WTC11 (cell line): ENCODE measurements around the gene IFT122. TPM values are rescaled to one million over a fixed set of nuclear protein-coding genes. Genes with fewer than 3 reads are reported as not detected.
"Not testable (repeated sequence)": the region's sequence is repeated elsewhere in the genome, so short reads cannot be mapped to it uniquely, and the experiment has no call there.

ENCODE experiments used
- ATAC-seq: fragments of 200-7000 bp; cut with Tn5 transposase; 2 replicates; pipeline ENCODE4 v1.10.0; 2021; ENCODE audit warnings: mild to moderate bottlenecking, moderate library complexity
- CTCF ChIA-PET: fragments of 300-600 bp; sonication (Branson Sonifier 250); formaldehyde crosslinking; loops from one replicate; lab custom pipeline; 2021; ENCODE audit warnings: antibody characterized with exemption; lab: Charles Lee
- POLR2A ChIA-PET: fragments of 350-600 bp; sonication (Branson Sonifier 250); formaldehyde crosslinking; loops from one replicate; lab custom pipeline; 2021; ENCODE audit warnings: antibody characterized with exemption; lab: Charles Lee
- DNase-seq: peaks from one replicate; pipeline ENCODE4 v3.0.0; 2021; ENCODE audit warnings: low spot score
- H3K27ac Mint-ChIP-seq: 2 replicates; pipeline ENCODE4 v1.8.0; 2021; ENCODE audit warnings: mixed read lengths
- H3K27me3 Mint-ChIP-seq: 2 replicates; pipeline ENCODE4 v1.8.0; 2021; ENCODE audit warnings: low read depth, mild to moderate bottlenecking, moderate library complexity, mixed read lengths
- H3K36me3 Mint-ChIP-seq: 2 replicates; pipeline ENCODE4 v1.8.0; 2021; ENCODE audit warnings: mixed read lengths
- H3K4me1 Mint-ChIP-seq: 2 replicates; pipeline ENCODE4 v1.8.0; 2022; ENCODE audit warnings: mixed read lengths
- H3K4me3 Mint-ChIP-seq: 2 replicates; pipeline ENCODE4 v1.8.0; 2021; ENCODE audit warnings: mild to moderate bottlenecking, moderate library complexity, mixed read lengths
- H3K9me3 Mint-ChIP-seq: 2 replicates; pipeline ENCODE4 v1.8.0; 2021; ENCODE audit warnings: mixed read lengths
- ATF1 ChIP-seq: sonication (generic); formaldehyde crosslinking; IDR thresholded peaks from 2 replicates; pipeline ENCODE4 v1.8.1; 2023; ENCODE audit warnings: mild to moderate bottlenecking, moderate library complexity, missing genetic modification reagents
- ELF4 ChIP-seq: sonication (generic); formaldehyde crosslinking; IDR thresholded peaks from 2 replicates; pipeline ENCODE4 v1.8.1; 2022; ENCODE audit warnings: low read depth, mild to moderate bottlenecking, moderate library complexity, missing genetic modification reagents
- EMX1 ChIP-seq: fragments of 250-450 bp; sonication (Bioruptor Pico); IDR thresholded peaks from 2 replicates; pipeline ENCODE4 v1.8.0; 2021; ENCODE audit warnings: mild to moderate bottlenecking
- FOXJ3 ChIP-seq: sonication (generic); formaldehyde crosslinking; IDR thresholded peaks from 2 replicates; pipeline ENCODE4 v1.9.0; 2021; ENCODE audit warnings: missing genetic modification reagents, mild to moderate bottlenecking, borderline replicate concordance
- FOXK1 ChIP-seq: sonication (generic); formaldehyde crosslinking; IDR thresholded peaks from 2 replicates; pipeline ENCODE4 v1.8.0; 2022; ENCODE audit warnings: mild to moderate bottlenecking, moderate library complexity, missing genetic modification reagents
- JAZF1 ChIP-seq: fragments of 250-450 bp; sonication (Bioruptor Pico); IDR thresholded peaks from 2 replicates; pipeline ENCODE4 v1.9.0; 2021; ENCODE audit warnings: moderate library complexity, mild to moderate bottlenecking, inconsistent platforms
- NFATC4 ChIP-seq: fragments of 250-450 bp; sonication (Bioruptor Pico); IDR thresholded peaks from 2 replicates; pipeline ENCODE4 v1.9.0; 2021; ENCODE audit warnings: mild to moderate bottlenecking
- TEAD4 ChIP-seq: sonication (generic); formaldehyde crosslinking; IDR thresholded peaks from 2 replicates; pipeline ENCODE4 v1.8.0; 2022; ENCODE audit warnings: mild to moderate bottlenecking, missing genetic modification reagents
- TP53 ChIP-seq: sonication (generic); formaldehyde crosslinking; IDR thresholded peaks from 2 replicates; pipeline ENCODE4 v1.8.1; 2023; ENCODE audit warnings: mild to moderate bottlenecking, missing genetic modification reagents
- ZNF138 ChIP-seq: sonication (generic); formaldehyde crosslinking; conservative IDR thresholded peaks from 2 replicates; pipeline ENCODE4 v1.8.1; 2022; ENCODE audit warnings: mild to moderate bottlenecking, moderate library complexity, missing genetic modification reagents
- ZNF317 ChIP-seq: sonication (generic); formaldehyde crosslinking; IDR thresholded peaks from 2 replicates; pipeline ENCODE4 v1.8.1; 2023; ENCODE audit warnings: low read depth, mild to moderate bottlenecking, moderate library complexity, missing genetic modification reagents, borderline replicate concordance
- ZNF416 ChIP-seq: fragments of 250-450 bp; sonication (Bioruptor Pico); IDR thresholded peaks from 2 replicates; pipeline ENCODE4 v1.9.0; 2021; ENCODE audit warnings: mild to moderate bottlenecking, inconsistent platforms
- ZNF671 ChIP-seq: fragments of 250-450 bp; sonication (Bioruptor Pico); IDR thresholded peaks from 2 replicates; pipeline ENCODE4 v1.8.0; 2021; ENCODE audit warnings: mild to moderate bottlenecking
- total RNA-seq: library from RNA; stranded (reverse); gene quantifications from 3 replicates; pipeline ENCODE4 v1.2.3, GENCODE V29; 2021
- TF ChIP-seq, protein P1 (sequence below): fragments of 250-450 bp; sonication (Bioruptor Pico); IDR thresholded peaks from 2 replicates; pipeline ENCODE4 v1.9.0; 2021; ENCODE audit warnings: moderate library complexity, mild to moderate bottlenecking, inconsistent platforms, borderline replicate concordance
- TF ChIP-seq, protein P2 (sequence below): sonication (generic); formaldehyde crosslinking; IDR thresholded peaks from 2 replicates; pipeline ENCODE4 v1.8.0; 2023; ENCODE audit warnings: mild to moderate bottlenecking, missing genetic modification reagents
- TF ChIP-seq, protein P3 (sequence below): fragments of 250-450 bp; sonication (Bioruptor Pico); IDR thresholded peaks from 2 replicates; pipeline ENCODE4 v1.9.0; 2021; ENCODE audit warnings: mild to moderate bottlenecking
- TF ChIP-seq, protein P4 (sequence below): sonication (generic); formaldehyde crosslinking; IDR thresholded peaks from 2 replicates; pipeline ENCODE4 v1.8.1; 2023; ENCODE audit warnings: mild to moderate bottlenecking, moderate library complexity, missing genetic modification reagents
- TF ChIP-seq, protein P5 (sequence below): sonication (generic); formaldehyde crosslinking; IDR thresholded peaks from 2 replicates; pipeline ENCODE4 v1.8.1; 2022; ENCODE audit warnings: low read depth, missing genetic modification reagents, borderline replicate concordance
- TF ChIP-seq, protein P6 (sequence below): sonication (generic); formaldehyde crosslinking; IDR thresholded peaks from 2 replicates; pipeline ENCODE4 v1.8.1; 2023; ENCODE audit warnings: mild to moderate bottlenecking, missing genetic modification reagents, borderline replicate concordance
- TF ChIP-seq, protein P7 (sequence below): sonication (generic); formaldehyde crosslinking; IDR thresholded peaks from 2 replicates; pipeline ENCODE4 v1.8.1; 2022; ENCODE audit warnings: mild to moderate bottlenecking, missing genetic modification reagents, moderate library complexity, borderline replicate concordance

The IFT122 gene
- total RNA-seq, 1 experiment from 2014 or later, result 22.8 TPM

DNA sequence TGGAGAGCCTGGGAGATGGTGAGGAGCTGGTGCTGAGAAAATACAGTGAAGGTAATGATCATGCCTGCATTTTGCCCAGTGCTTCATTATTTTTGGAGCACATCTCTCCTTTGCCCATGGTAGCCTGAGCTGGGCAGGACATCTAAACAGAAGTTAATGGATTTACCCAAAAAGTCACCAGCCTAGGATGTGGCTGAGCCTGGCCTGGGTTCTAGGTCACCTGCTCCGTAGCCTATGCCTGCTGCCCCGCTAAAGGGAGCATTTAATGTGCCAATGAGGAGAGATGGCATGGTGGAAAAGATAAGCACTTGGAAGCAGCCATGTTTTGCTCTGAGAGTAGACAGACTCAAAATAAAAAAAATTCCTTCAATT is 46.6 kb downstream of the IFT122 start:
- ATAC-seq (no peak), DNase-seq (no peak)
- CTCF ChIA-PET, result interaction anchor here (0.6 to 2.5 kb wide), 9 partner anchors 16 to 456 kb away, joined by 3 to 17 read pairs (median 4); no protein-coding TSS in a partner anchor
- Mint-ChIP-seq H3K36me3 (peaks cover 12% of the 10 kb centered on the region), H3K27ac (peak overlapping the region; percentile 91), H3K27me3 (no peaks in the 10 kb centered on the region), H3K9me3 (no peaks in the 10 kb centered on the region), H3K4me3 (peak overlapping the region; percentile 9; the same call in 1 of the 2 replicates), H3K4me1 (peaks cover 54% of the 10 kb centered on the region)
- no peak for TF ChIP-seq ZNF138 (CRISPR knock-in tag)
- TF ChIP-seq, protein P1, sequence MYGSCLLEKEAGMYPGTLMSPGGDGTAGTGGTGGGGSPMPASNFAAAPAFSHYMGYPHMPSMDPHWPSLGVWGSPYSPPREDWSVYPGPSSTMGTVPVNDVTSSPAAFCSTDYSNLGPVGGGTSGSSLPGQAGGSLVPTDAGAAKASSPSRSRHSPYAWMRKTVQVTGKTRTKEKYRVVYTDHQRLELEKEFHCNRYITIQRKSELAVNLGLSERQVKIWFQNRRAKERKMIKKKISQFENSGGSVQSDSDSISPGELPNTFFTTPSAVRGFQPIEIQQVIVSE, result no peak
- POLR2A ChIA-PET, result no interaction called here

DNA sequence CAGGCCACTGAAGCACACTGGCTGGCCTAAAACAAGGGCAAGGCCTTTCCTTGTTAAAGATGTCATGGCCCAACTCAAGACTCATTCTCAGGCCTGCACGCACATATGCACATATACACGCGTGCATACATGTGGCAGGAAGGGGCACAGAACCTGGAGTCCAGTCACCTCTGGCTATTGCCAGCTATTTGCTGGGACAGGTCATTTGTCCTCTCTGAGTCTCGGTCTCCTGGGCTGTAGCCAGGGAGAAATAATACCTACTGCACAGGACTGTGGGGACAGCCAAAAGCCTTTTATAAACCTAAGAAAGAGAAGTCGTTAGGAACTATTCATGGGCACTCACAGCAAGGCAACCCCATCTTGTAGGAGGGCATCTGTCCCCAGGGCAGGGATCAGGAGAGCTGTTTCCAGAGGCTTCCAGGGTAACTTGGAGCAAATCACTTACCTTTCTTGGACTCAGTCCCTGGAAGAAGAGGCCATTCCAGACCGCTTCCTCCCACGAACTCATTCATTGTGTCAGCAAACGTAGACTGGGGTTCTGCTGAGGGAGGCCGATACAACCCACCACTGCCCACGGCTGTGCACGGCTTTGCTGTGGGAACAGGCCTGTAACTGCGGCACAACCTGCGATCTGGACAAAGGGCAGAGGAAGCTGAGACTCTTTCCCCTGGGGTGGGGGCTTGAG is 47.3 kb downstream of the IFT122 start:
- POLR2A ChIA-PET, result no interaction called here
- no peaks in the 10 kb centered on the region for H3K9me3 Mint-ChIP-seq
- H3K4me1 Mint-ChIP-seq, result peaks cover 48% of the 10 kb centered on the region
- ATAC-seq, result no peak
- TF ChIP-seq, protein P2, sequence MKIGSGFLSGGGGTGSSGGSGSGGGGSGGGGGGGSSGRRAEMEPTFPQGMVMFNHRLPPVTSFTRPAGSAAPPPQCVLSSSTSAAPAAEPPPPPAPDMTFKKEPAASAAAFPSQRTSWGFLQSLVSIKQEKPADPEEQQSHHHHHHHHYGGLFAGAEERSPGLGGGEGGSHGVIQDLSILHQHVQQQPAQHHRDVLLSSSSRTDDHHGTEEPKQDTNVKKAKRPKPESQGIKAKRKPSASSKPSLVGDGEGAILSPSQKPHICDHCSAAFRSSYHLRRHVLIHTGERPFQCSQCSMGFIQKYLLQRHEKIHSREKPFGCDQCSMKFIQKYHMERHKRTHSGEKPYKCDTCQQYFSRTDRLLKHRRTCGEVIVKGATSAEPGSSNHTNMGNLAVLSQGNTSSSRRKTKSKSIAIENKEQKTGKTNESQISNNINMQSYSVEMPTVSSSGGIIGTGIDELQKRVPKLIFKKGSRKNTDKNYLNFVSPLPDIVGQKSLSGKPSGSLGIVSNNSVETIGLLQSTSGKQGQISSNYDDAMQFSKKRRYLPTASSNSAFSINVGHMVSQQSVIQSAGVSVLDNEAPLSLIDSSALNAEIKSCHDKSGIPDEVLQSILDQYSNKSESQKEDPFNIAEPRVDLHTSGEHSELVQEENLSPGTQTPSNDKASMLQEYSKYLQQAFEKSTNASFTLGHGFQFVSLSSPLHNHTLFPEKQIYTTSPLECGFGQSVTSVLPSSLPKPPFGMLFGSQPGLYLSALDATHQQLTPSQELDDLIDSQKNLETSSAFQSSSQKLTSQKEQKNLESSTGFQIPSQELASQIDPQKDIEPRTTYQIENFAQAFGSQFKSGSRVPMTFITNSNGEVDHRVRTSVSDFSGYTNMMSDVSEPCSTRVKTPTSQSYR (CRISPR knock-in tag), result no peak
- TF ChIP-seq TEAD4 (CRISPR knock-in tag) (no peak), FOXJ3 (CRISPR knock-in tag) (no peak), ELF4 (CRISPR knock-in tag) (no peak), ATF1 (CRISPR knock-in tag) (no peak), EMX1 (CRISPR knock-in tag) (no peak), ZNF416 (no peak), FOXK1 (CRISPR knock-in tag) (no peak), ZNF317 (CRISPR knock-in tag) (no peak), NFATC4 (CRISPR knock-in tag) (no peak), JAZF1 (CRISPR knock-in tag) (no peak), ZNF671 (CRISPR knock-in tag) (no peak), TP53 (CRISPR knock-in tag) (no peak)
- TF ChIP-seq, protein P3, sequence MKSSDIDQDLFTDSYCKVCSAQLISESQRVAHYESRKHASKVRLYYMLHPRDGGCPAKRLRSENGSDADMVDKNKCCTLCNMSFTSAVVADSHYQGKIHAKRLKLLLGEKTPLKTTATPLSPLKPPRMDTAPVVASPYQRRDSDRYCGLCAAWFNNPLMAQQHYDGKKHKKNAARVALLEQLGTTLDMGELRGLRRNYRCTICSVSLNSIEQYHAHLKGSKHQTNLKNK (CRISPR knock-in tag), result no peak
- TF ChIP-seq, protein P4, sequence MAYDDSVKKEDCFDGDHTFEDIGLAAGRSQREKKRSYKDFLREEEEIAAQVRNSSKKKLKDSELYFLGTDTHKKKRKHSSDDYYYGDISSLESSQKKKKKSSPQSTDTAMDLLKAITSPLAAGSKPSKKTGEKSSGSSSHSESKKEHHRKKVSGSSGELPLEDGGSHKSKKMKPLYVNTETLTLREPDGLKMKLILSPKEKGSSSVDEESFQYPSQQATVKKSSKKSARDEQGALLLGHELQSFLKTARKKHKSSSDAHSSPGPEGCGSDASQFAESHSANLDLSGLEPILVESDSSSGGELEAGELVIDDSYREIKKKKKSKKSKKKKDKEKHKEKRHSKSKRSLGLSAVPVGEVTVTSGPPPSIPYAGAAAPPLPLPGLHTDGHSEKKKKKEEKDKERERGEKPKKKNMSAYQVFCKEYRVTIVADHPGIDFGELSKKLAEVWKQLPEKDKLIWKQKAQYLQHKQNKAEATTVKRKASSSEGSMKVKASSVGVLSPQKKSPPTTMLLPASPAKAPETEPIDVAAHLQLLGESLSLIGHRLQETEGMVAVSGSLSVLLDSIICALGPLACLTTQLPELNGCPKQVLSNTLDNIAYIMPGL, result no peak
- TF ChIP-seq, protein P5, sequence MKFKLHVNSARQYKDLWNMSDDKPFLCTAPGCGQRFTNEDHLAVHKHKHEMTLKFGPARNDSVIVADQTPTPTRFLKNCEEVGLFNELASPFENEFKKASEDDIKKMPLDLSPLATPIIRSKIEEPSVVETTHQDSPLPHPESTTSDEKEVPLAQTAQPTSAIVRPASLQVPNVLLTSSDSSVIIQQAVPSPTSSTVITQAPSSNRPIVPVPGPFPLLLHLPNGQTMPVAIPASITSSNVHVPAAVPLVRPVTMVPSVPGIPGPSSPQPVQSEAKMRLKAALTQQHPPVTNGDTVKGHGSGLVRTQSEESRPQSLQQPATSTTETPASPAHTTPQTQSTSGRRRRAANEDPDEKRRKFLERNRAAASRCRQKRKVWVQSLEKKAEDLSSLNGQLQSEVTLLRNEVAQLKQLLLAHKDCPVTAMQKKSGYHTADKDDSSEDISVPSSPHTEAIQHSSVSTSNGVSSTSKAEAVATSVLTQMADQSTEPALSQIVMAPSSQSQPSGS (CRISPR knock-in tag), result no peak
- TF ChIP-seq, protein P6, sequence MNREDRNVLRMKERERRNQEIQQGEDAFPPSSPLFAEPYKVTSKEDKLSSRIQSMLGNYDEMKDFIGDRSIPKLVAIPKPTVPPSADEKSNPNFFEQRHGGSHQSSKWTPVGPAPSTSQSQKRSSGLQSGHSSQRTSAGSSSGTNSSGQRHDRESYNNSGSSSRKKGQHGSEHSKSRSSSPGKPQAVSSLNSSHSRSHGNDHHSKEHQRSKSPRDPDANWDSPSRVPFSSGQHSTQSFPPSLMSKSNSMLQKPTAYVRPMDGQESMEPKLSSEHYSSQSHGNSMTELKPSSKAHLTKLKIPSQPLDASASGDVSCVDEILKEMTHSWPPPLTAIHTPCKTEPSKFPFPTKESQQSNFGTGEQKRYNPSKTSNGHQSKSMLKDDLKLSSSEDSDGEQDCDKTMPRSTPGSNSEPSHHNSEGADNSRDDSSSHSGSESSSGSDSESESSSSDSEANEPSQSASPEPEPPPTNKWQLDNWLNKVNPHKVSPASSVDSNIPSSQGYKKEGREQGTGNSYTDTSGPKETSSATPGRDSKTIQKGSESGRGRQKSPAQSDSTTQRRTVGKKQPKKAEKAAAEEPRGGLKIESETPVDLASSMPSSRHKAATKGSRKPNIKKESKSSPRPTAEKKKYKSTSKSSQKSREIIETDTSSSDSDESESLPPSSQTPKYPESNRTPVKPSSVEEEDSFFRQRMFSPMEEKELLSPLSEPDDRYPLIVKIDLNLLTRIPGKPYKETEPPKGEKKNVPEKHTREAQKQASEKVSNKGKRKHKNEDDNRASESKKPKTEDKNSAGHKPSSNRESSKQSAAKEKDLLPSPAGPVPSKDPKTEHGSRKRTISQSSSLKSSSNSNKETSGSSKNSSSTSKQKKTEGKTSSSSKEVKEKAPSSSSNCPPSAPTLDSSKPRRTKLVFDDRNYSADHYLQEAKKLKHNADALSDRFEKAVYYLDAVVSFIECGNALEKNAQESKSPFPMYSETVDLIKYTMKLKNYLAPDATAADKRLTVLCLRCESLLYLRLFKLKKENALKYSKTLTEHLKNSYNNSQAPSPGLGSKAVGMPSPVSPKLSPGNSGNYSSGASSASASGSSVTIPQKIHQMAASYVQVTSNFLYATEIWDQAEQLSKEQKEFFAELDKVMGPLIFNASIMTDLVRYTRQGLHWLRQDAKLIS (CRISPR knock-in tag), result no peak
- TF ChIP-seq, protein P7, sequence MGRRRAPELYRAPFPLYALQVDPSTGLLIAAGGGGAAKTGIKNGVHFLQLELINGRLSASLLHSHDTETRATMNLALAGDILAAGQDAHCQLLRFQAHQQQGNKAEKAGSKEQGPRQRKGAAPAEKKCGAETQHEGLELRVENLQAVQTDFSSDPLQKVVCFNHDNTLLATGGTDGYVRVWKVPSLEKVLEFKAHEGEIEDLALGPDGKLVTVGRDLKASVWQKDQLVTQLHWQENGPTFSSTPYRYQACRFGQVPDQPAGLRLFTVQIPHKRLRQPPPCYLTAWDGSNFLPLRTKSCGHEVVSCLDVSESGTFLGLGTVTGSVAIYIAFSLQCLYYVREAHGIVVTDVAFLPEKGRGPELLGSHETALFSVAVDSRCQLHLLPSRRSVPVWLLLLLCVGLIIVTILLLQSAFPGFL, result no peak
- CTCF ChIA-PET, result interaction anchor here (1.2 to 2.5 kb wide), 4 partner anchors 104 to 455 kb away, joined by 3 to 17 read pairs (median 7); no protein-coding TSS in a partner anchor
- peaks cover 9% of the 10 kb centered on the region for H3K36me3 Mint-ChIP-seq
- peak overlapping the region; percentile 54 for H3K27ac Mint-ChIP-seq
- no peak overlapping the region for H3K4me3 Mint-ChIP-seq
- H3K27me3 Mint-ChIP-seq, result no peaks in the 10 kb centered on the region
- DNase-seq, result no peak

DNA sequence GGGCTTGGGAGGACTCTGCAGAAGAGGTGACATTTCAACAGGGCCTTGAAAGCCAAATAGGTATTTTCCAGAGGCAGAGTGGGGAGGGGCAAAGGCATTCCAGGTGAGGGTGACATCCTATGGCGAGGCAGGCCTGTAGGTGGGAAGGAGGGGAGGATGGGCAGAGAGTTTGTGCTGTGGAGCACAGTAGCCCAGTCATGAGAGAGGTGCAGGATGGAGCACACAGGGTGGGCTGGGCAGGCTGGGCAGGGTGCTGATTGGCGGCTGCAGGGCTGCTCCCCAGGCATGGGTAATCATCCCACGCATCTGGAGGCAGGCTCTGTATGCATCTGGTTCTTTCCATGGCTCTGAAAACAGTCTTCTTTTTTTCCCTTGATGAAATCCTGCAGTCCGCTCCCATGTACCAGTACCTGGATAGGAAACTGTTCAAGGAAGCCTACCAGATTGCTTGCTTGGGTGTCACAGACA is 47.9 kb downstream of the IFT122 start:
- CTCF ChIA-PET, result interaction anchor here (1.9 kb wide), 1 partner anchor 454 kb away, joined by 6 read pairs; no protein-coding TSS in a partner anchor
- H3K36me3 Mint-ChIP-seq, H3K27me3 Mint-ChIP-seq, H3K4me3 Mint-ChIP-seq, POLR2A ChIA-PET, DNase-seq, H3K9me3 Mint-ChIP-seq, ATAC-seq: not testable (repeated sequence)
- Mint-ChIP-seq H3K4me1 (peaks cover 42% of the 10 kb centered on the region), H3K27ac (peak overlapping the region; percentile 54; the same call in 1 of the 2 replicates)
